ENCODE results near the gene ZNF804B. TPM values are rescaled to one million over a fixed set of nuclear protein-coding genes. Genes with fewer than 3 reads are reported as not detected.

ZNF804B gene
- total RNA-seq, 1 experiment from 2014 or later: not detected

- no peaks in the 10 kb centered on the region for H3K9me3 ChIP-seq (ENCODE audit: low read depth, low read length, poor library complexity, severe bottlenecking)
- H3K27me3 ChIP-seq (replicated peaks; ENCODE audit: insufficient read depth, low read depth, low read length, poor library complexity): no peaks in the 10 kb centered on the region
- no peak overlapping the region for H3K27ac ChIP-seq (ENCODE audit: low read depth, low read length, poor library complexity, severe bottlenecking)
- DNase-seq (ENCODE audit: low spot score): no peak
- intact Hi-C loops (cut with micrococcal nuclease; ENCODE audit: unreplicated experiment): no loop called here
- POLR2A ChIA-PET (ENCODE audit: low non-redundant PET): no interaction called here
- H3K4me1 ChIP-seq (ENCODE audit: insufficient read depth, low read length, poor library complexity, severe bottlenecking): no peaks in the 10 kb centered on the region
- TF ChIP-seq CTCF (conservative IDR thresholded peaks at IDR 0.05; ENCODE audit: low read depth, low read length) (no peak), EZH2 (IDR thresholded peaks at IDR 0.05; ENCODE audit: borderline replicate concordance, low read depth, low read length, poor library complexity, severe bottlenecking) (no peak)
- H3K36me3 ChIP-seq (ENCODE audit: insufficient read depth, low read length, poor library complexity, severe bottlenecking): no peaks in the 10 kb centered on the region
- H3K4me3 ChIP-seq (ENCODE audit: low read depth, low read length, poor library complexity, severe bottlenecking): no peak overlapping the region
- CTCF ChIA-PET: no interaction called here
- BruUV-seq (replicated peaks): no TSS peak
Measured at GRCh38 chr7:89023206-89023605, 263.7 kb downstream of the ZNF804B start.

GRCh38 chr7:89023877-89024276 is 264.4 kb downstream of the ZNF804B start:
- intact Hi-C loops (cut with micrococcal nuclease; ENCODE audit: unreplicated experiment): no loop called here
- no peak overlapping the region for H3K4me3 ChIP-seq (ENCODE audit: low read depth, low read length, poor library complexity, severe bottlenecking)
- BruUV-seq (replicated peaks): no TSS peak
- no peaks in the 10 kb centered on the region for H3K4me1 ChIP-seq (ENCODE audit: insufficient read depth, low read length, poor library complexity, severe bottlenecking)
- H3K36me3 ChIP-seq (ENCODE audit: insufficient read depth, low read length, poor library complexity, severe bottlenecking): no peaks in the 10 kb centered on the region
- no peak for DNase-seq (ENCODE audit: low spot score)
- no peak for TF ChIP-seq CTCF (conservative IDR thresholded peaks at IDR 0.05; ENCODE audit: low read depth, low read length)
- no peak for TF ChIP-seq EZH2 (IDR thresholded peaks at IDR 0.05; ENCODE audit: borderline replicate concordance, low read depth, low read length, poor library complexity, severe bottlenecking)
- POLR2A ChIA-PET (ENCODE audit: low non-redundant PET): interaction anchor here (0.6 kb wide), 1 partner anchor 810 kb away, joined by 3 read pairs; no protein-coding TSS in a partner anchor
- H3K27ac ChIP-seq (ENCODE audit: low read depth, low read length, poor library complexity, severe bottlenecking): no peak overlapping the region
- no peaks in the 10 kb centered on the region for H3K9me3 ChIP-seq (ENCODE audit: low read depth, low read length, poor library complexity, severe bottlenecking)
- no peaks in the 10 kb centered on the region for H3K27me3 ChIP-seq (replicated peaks; ENCODE audit: insufficient read depth, low read depth, low read length, poor library complexity)
- CTCF ChIA-PET: no interaction called here

GRCh38 chr7:89027781-89028180 is 268.3 kb downstream of the ZNF804B start:
- CTCF ChIA-PET: no interaction called here
- Histone ChIP-seq H3K4me3 (ENCODE audit: low read depth, low read length, poor library complexity, severe bottlenecking) (no peak overlapping the region), H3K36me3 (ENCODE audit: insufficient read depth, low read length, poor library complexity, severe bottlenecking) (no peaks in the 10 kb centered on the region), H3K9me3 (ENCODE audit: low read depth, low read length, poor library complexity, severe bottlenecking) (no peaks in the 10 kb centered on the region), H3K27ac (ENCODE audit: low read depth, low read length, poor library complexity, severe bottlenecking) (no peak overlapping the region), H3K27me3 (replicated peaks; ENCODE audit: insufficient read depth, low read depth, low read length, poor library complexity) (no peaks in the 10 kb centered on the region), H3K4me1 (ENCODE audit: insufficient read depth, low read length, poor library complexity, severe bottlenecking) (no peaks in the 10 kb centered on the region)
- no TSS peak for BruUV-seq (replicated peaks)
- TF ChIP-seq CTCF (conservative IDR thresholded peaks at IDR 0.05; ENCODE audit: low read depth, low read length) (no peak), EZH2 (IDR thresholded peaks at IDR 0.05; ENCODE audit: borderline replicate concordance, low read depth, low read length, poor library complexity, severe bottlenecking) (no peak)
- POLR2A ChIA-PET (ENCODE audit: low non-redundant PET): no interaction called here
- intact Hi-C loops (cut with micrococcal nuclease; ENCODE audit: unreplicated experiment): no loop called here
- DNase-seq (ENCODE audit: low spot score): no peak
